GM12891 (cell line): Measurements from ENCODE around the gene CALN1.

Experiments
- PAX5 ChIP-seq: IDR thresholded peaks from 2 replicates; pipeline ENCODE4 v1.6.1; 2011; ENCODE audit warnings: low read length, moderate library complexity, mild to moderate bottlenecking; ENCODE audit not compliant: insufficient read depth, severe bottlenecking
- POLR2A ChIP-seq: IDR thresholded peaks from 2 replicates; pipeline ENCODE4 v1.6.1; 2011; ENCODE audit warnings: low read depth, low read length, control low read depth
- POLR2AphosphoS5 ChIP-seq: IDR thresholded peaks from 2 replicates; pipeline ENCODE4 v1.6.1; 2011; ENCODE audit warnings: low read depth, low read length, control low read depth
- POU2F2 ChIP-seq: IDR thresholded peaks from 2 replicates; pipeline ENCODE4 v1.6.1; 2011; ENCODE audit warnings: low read depth, mild to moderate bottlenecking, control low read depth, low read length, moderate library complexity
- TAF1 ChIP-seq: IDR thresholded peaks from 2 replicates; pipeline ENCODE4 v1.6.1; 2011; ENCODE audit warnings: low read depth, low read length, control low read depth

GRCh38 chr7:72219500-72219899, 192.6 kb downstream of the CALN1 start:
- no peak for TF ChIP-seq POLR2A
- TF ChIP-seq POLR2AphosphoS5 = no peak
- no peak for TF ChIP-seq TAF1
- no peak for TF ChIP-seq POU2F2
- no peak for TF ChIP-seq PAX5
